Omental fat pad (tissue), 4 donors: ENCODE measurements around the gene PAQR4. TPM values are rescaled to one million over a fixed set of nuclear protein-coding genes. Genes with fewer than 3 reads are reported as not detected.

Experiments used
- ATAC-seq: fragments of 150-250 bp; one replicate; pipeline ENCODE4 v1.9.1; 2016; ENCODE audit warnings: mild to moderate bottlenecking, moderate library complexity; ENCODE audit not compliant: low FRiP score
- DNase-seq: peaks from one replicate; pipeline ENCODE4 v3.0.0-alpha.2; 2019; ENCODE audit warnings: low spot score
- CTCF ChIP-seq, 3 donors: fragments of 450-650 bp; IDR thresholded peaks; one replicate each; pipeline ENCODE4 v1.5.1; 2016 to 2017; ENCODE audit warnings: antibody characterized with exemption in 3 of 3, mild to moderate bottlenecking in 3 of 3, moderate library complexity in 2 of 3
- total RNA-seq, 4 donors: library from RNA; depleted of rRNA; stranded (reverse); fragments of >200 nt; gene quantifications; one replicate each; pipeline ENCODE4 v1.1.0, GENCODE V29; 2016

The PAQR4 gene
- total RNA-seq, 4 donors from 2014 or later, result 1.9 to 6.8 (median 3.5) TPM

- TF ChIP-seq CTCF (IDR thresholded peaks at IDR 0.05), result no peak
- DNase-seq (no peak), ATAC-seq (no peak)
These were observed 7.5 kb downstream of the PAQR4 start for GRCh38 chr16:2976673-2977072.

GRCh38 chr16:2977440-2977839 lies 8.3 kb downstream of the PAQR4 start:
- DNase-seq (no peak), ATAC-seq (no peak)
- no peak for TF ChIP-seq CTCF (IDR thresholded peaks at IDR 0.05)

GRCh38 chr16:2979669-2980226 lies 10.6 kb downstream of the PAQR4 start:
- ATAC-seq (no peak), DNase-seq (no peak)
- TF ChIP-seq CTCF (IDR thresholded peaks at IDR 0.05), result no peak

- ATAC-seq, result peak; percentile 95
- no peak for TF ChIP-seq CTCF (IDR thresholded peaks at IDR 0.05)
These were observed 11.4 kb downstream of the PAQR4 start, which contains the start of gene PKMYT1 for GRCh38 chr16:2980227-2981176. PKMYT1 (minus strand) TSS chr16:2980446; CDS start chr16:2979657, 789 bp downstream.

GRCh38 chr16:2981177-2981898 lies 12.2 kb downstream of the PAQR4 start:
- no peak for ATAC-seq
- DNase-seq, result no peak
- TF ChIP-seq CTCF (IDR thresholded peaks at IDR 0.05), result no peak

More at GRCh38 chr16:2980227-2981176, 11.4 kb downstream of the PAQR4 start, which contains the start of gene PKMYT1:
- peak; percentile 72 for DNase-seq

GRCh38 chr16:2981899-2982250 lies 12.7 kb downstream of the PAQR4 start:
- TF ChIP-seq CTCF (IDR thresholded peaks at IDR 0.05), result no peak
- ATAC-seq (no peak), DNase-seq (no peak)
